H9 (cell line): Measurements from ENCODE around the gene CYGB. TPM values are rescaled to one million over a fixed set of nuclear protein-coding genes. Genes with fewer than 3 reads are reported as not detected.

ENCODE experiments used
- DNase-seq: peaks from one replicate; pipeline ENCODE4 v3.0.0-alpha.2; 2017
- H2AFZ ChIP-seq: one replicate; pipeline ENCODE4 v1.6.1; 2013; ENCODE audit warnings: mild to moderate bottlenecking, low read length, control low read depth, moderate library complexity
- H2AK5ac ChIP-seq: 2 replicates; pipeline ENCODE4 v1.6.1; 2013; ENCODE audit warnings: low read length, control low read depth, mixed read lengths; ENCODE audit not compliant: insufficient read length
- H2BK120ac ChIP-seq: one replicate; pipeline ENCODE4 v1.6.1; 2013; ENCODE audit warnings: low read depth, mild to moderate bottlenecking, low read length, control low read depth, inconsistent platforms; ENCODE audit not compliant: poor library complexity, severe bottlenecking
- H2BK12ac ChIP-seq: 2 replicates; pipeline ENCODE4 v1.6.1; 2013; ENCODE audit warnings: low read length, control low read depth, mixed read lengths, low read depth; ENCODE audit not compliant: insufficient read length
- H2BK15ac ChIP-seq: 2 replicates; pipeline ENCODE4 v1.6.1; 2013; ENCODE audit warnings: low read depth, low read length, control low read depth
- H2BK20ac ChIP-seq: one replicate; pipeline ENCODE4 v1.6.1; 2013; ENCODE audit warnings: low read depth, mild to moderate bottlenecking, low read length, control low read depth, inconsistent platforms; ENCODE audit not compliant: poor library complexity, severe bottlenecking
- H2BK5ac ChIP-seq: 2 replicates; pipeline ENCODE4 v1.6.1; 2013; ENCODE audit warnings: low read length, control low read depth, mixed read lengths; ENCODE audit not compliant: insufficient read length
- H3K14ac ChIP-seq: 2 replicates; pipeline ENCODE4 v1.6.1; 2013; ENCODE audit warnings: low read length, control low read depth; ENCODE audit not compliant: insufficient read depth
- H3K18ac ChIP-seq: 2 replicates; pipeline ENCODE4 v1.6.1; 2013; ENCODE audit warnings: low read depth, mild to moderate bottlenecking, mixed read lengths, low read length, control low read depth; ENCODE audit not compliant: insufficient read length
- H3K23ac ChIP-seq: 2 replicates; pipeline ENCODE4 v1.6.1; 2013; ENCODE audit warnings: low read length, control low read depth, mixed read lengths, low read depth; ENCODE audit not compliant: insufficient read length
- H3K23me2 ChIP-seq: 2 replicates; pipeline ENCODE4 v1.6.1; 2013; ENCODE audit warnings: low read depth, mild to moderate bottlenecking, mixed read lengths, low read length, control low read depth; ENCODE audit not compliant: insufficient read length, poor library complexity, severe bottlenecking
- H3K27ac ChIP-seq: 2 replicates; pipeline ENCODE4 v1.5.1; 2013; ENCODE audit warnings: low read length, control low read depth, mixed read lengths, low read depth; ENCODE audit not compliant: insufficient read length
- H3K27me3 ChIP-seq: 2 replicates; pipeline ENCODE4 v1.6.1; 2013; ENCODE audit warnings: low read length, control low read depth, inconsistent platforms; ENCODE audit not compliant: insufficient read depth
- H3K4ac ChIP-seq: 2 replicates; pipeline ENCODE4 v1.6.1; 2013; ENCODE audit warnings: low read depth, mild to moderate bottlenecking, control low read depth, inconsistent platforms, low read length, moderate library complexity
- H3K4me1 ChIP-seq: 2 replicates; pipeline ENCODE4 v1.6.1; 2013; ENCODE audit warnings: low read length, control low read depth, inconsistent platforms; ENCODE audit not compliant: insufficient read depth
- H3K4me2 ChIP-seq: 2 replicates; pipeline ENCODE4 v1.6.1; 2013; ENCODE audit warnings: low read length, control low read depth, mixed read lengths; ENCODE audit not compliant: insufficient read length, insufficient read depth
- H3K56ac ChIP-seq: 2 replicates; pipeline ENCODE4 v1.6.1; 2013; ENCODE audit warnings: low read depth, mild to moderate bottlenecking, mixed read lengths, low read length, control low read depth; ENCODE audit not compliant: insufficient read length
- H3K79me1 ChIP-seq: 2 replicates; pipeline ENCODE4 v1.6.1; 2013; ENCODE audit warnings: low read depth, mild to moderate bottlenecking, moderate library complexity, low read length, control low read depth, inconsistent platforms; ENCODE audit not compliant: insufficient read depth, poor library complexity, severe bottlenecking
- H3K79me2 ChIP-seq: 2 replicates; pipeline ENCODE4 v1.6.1; 2013; ENCODE audit warnings: low read length, control low read depth, inconsistent platforms; ENCODE audit not compliant: insufficient read depth
- H3K9ac ChIP-seq: 2 replicates; pipeline ENCODE4 v1.6.1; 2013; ENCODE audit warnings: low read length, control low read depth, mixed read lengths; ENCODE audit not compliant: insufficient read length; ENCODE audit errors: extremely low read depth
- H3K9me3 ChIP-seq: one replicate; pipeline ENCODE4 v1.6.1; 2013; ENCODE audit warnings: low read depth, low read length, inconsistent platforms; ENCODE audit not compliant: control insufficient read depth
- H3T11ph ChIP-seq: one replicate; pipeline ENCODE4 v1.6.1; 2013; ENCODE audit warnings: mild to moderate bottlenecking, low read length, control low read depth, inconsistent platforms
- H4K20me1 ChIP-seq: one replicate; pipeline ENCODE4 v1.6.1; 2013; ENCODE audit not compliant: control insufficient read depth, insufficient read length, insufficient read depth
- H4K5ac ChIP-seq: 2 replicates; pipeline ENCODE4 v1.6.1; 2013; ENCODE audit warnings: low read depth, mild to moderate bottlenecking, mixed read lengths, low read length, control low read depth; ENCODE audit not compliant: insufficient read length
- H4K8ac ChIP-seq: replicated peaks from 2 replicates; pipeline ENCODE4 v1.6.1; 2013; ENCODE audit warnings: low read length, control low read depth, mixed read lengths, low read depth; ENCODE audit not compliant: insufficient read length
- H4K91ac ChIP-seq: 2 replicates; pipeline ENCODE4 v1.6.1; 2013; ENCODE audit warnings: low read depth, mild to moderate bottlenecking, moderate library complexity, mixed read lengths, low read length, control low read depth; ENCODE audit not compliant: insufficient read length
- H3K27ac Mint-ChIP-seq, 3 experiments: 2 replicates in 2 of 3; 3 replicates in 1 of 3; pipeline ENCODE4 v1.8.0; 2020 to 2021; ENCODE audit warnings: mixed read lengths in 3 of 3, mild to moderate bottlenecking in 1 of 3, moderate library complexity in 1 of 3
- H3K27me3 Mint-ChIP-seq: 2 replicates; pipeline ENCODE4 v1.8.0; 2021; ENCODE audit warnings: low read depth, mild to moderate bottlenecking, moderate library complexity, mixed read lengths
- H3K36me3 Mint-ChIP-seq, 3 experiments: 2 replicates in 2 of 3; 3 replicates in 1 of 3; pipeline ENCODE4 v1.8.0; 2020 to 2021; ENCODE audit warnings: low read depth in 3 of 3, mixed read lengths in 3 of 3; ENCODE audit not compliant: insufficient read depth in 1 of 3
- H3K4me1 Mint-ChIP-seq, 2 experiments: 2 replicates each; pipeline ENCODE4 v1.8.0; 2020; ENCODE audit warnings: mixed read lengths in 2 of 2
- H3K4me3 Mint-ChIP-seq, 2 experiments: 2 replicates in 1 of 2; 3 replicates in 1 of 2; pipeline ENCODE4 v1.8.0; 2020 to 2021; ENCODE audit warnings: mild to moderate bottlenecking in 2 of 2, mixed read lengths in 2 of 2, moderate library complexity in 1 of 2
- H3K9me3 Mint-ChIP-seq, 2 experiments: 2 replicates in 1 of 2; 3 replicates in 1 of 2; pipeline ENCODE4 v1.8.0; 2020; ENCODE audit warnings: mild to moderate bottlenecking in 2 of 2, mixed read lengths in 2 of 2, moderate library complexity in 1 of 2
- WGBS: extraction: QIAGEN DNeasy Blood & Tissue Kit; methylation state at CpG from one replicate; pipeline ENCODE4 v1.1.7; 2013; ENCODE audit warnings: missing lambda C conversion rate, low lambda C conversion rate, mixed read lengths; ENCODE audit not compliant: insufficient read length; ENCODE audit errors: extremely low coverage; 5-methylcytosine and 5-hydroxymethylcytosine counted together
- total RNA-seq: library from RNA; stranded (reverse); gene quantifications from 2 replicates; pipeline ENCODE4 v1.2.1, GENCODE V29; 2021
- TF ChIP-seq, protein P1 (sequence below): fragments of 200-600 bp; sonication (generic); conservative IDR thresholded peaks from 3 replicates; pipeline ENCODE4 v1.8.0; 2021; ENCODE audit warnings: antibody characterized with exemption, mild to moderate bottlenecking

CYGB gene
- total RNA-seq, 1 experiment from 2014 or later, result 2.4 TPM

DNA sequence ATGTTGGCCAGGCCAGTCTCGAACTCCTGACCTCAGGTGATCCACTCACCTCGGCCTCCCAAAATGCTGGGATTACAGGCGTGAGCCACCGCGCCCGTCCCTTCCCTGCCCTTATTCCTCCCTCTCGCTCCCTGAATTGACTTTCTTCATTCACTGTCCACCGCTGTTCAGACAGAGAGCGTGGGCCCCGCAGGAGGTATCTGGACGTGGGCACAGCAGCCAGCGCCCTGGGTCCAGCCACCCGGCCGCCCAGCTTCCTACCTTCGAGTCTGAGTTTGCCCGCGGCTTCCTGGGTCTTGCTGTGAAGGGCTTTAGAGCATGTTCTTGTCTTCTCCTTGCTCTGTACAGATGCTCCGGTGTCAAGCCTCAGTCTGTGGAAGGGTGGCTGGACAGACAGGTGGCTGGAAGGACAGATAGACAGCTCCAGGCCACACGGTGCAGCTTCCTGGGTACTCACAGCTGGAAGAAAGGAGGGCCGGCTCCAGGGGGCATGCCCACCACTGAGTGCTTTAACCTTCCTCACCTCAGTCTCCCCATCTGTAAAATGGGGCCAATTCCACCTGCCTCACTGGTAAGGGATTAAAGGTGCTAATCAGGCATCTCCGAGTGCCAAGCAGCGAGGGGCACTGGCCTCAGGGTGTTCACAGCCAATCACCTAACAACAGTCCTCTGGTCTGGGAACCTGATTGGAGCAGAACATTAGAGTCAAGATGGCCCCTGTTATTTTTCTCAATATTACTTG lies 49.9 kb downstream of the CYGB start:
- H2BK15ac ChIP-seq, result no peak overlapping the region
- H3T11ph ChIP-seq, result no peak overlapping the region
- peaks cover 0 to 8% (median 6%) of the 10 kb centered on the region in 3 experiments; a peak in 3 of 7 replicates for H3K36me3 Mint-ChIP-seq
- no peaks in the 10 kb centered on the region for H3K23me2 ChIP-seq
- no peak overlapping the region for H3K9ac ChIP-seq
- H3K14ac ChIP-seq, result no peak overlapping the region
- no peaks in the 10 kb centered on the region for H3K79me1 ChIP-seq
- no peak overlapping the region for H3K4me3 Mint-ChIP-seq
- no peak overlapping the region for H2AFZ ChIP-seq
- peaks cover 2% of the 10 kb centered on the region; the same call in 1 of the 2 replicates for H3K27me3 Mint-ChIP-seq
- no peak overlapping the region for H3K23ac ChIP-seq
- H4K8ac ChIP-seq, result no peak overlapping the region
- no peaks in the 10 kb centered on the region for H3K27me3 ChIP-seq
- no peak overlapping the region for H2BK5ac ChIP-seq
- H3K4me1 ChIP-seq, result no peaks in the 10 kb centered on the region
- H4K91ac ChIP-seq, result no peak overlapping the region
- H3K9me3 ChIP-seq, result no peaks in the 10 kb centered on the region
- TF ChIP-seq, protein P1, sequence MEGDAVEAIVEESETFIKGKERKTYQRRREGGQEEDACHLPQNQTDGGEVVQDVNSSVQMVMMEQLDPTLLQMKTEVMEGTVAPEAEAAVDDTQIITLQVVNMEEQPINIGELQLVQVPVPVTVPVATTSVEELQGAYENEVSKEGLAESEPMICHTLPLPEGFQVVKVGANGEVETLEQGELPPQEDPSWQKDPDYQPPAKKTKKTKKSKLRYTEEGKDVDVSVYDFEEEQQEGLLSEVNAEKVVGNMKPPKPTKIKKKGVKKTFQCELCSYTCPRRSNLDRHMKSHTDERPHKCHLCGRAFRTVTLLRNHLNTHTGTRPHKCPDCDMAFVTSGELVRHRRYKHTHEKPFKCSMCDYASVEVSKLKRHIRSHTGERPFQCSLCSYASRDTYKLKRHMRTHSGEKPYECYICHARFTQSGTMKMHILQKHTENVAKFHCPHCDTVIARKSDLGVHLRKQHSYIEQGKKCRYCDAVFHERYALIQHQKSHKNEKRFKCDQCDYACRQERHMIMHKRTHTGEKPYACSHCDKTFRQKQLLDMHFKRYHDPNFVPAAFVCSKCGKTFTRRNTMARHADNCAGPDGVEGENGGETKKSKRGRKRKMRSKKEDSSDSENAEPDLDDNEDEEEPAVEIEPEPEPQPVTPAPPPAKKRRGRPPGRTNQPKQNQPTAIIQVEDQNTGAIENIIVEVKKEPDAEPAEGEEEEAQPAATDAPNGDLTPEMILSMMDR, result no peak
- H2AK5ac ChIP-seq, result no peak overlapping the region
- H3K9me3 Mint-ChIP-seq, result no peaks in the 10 kb centered on the region
- no peak overlapping the region for H3K27ac ChIP-seq
- H2BK120ac ChIP-seq, result no peak overlapping the region
- H3K4me2 ChIP-seq, result no peak overlapping the region
- H3K4me1 Mint-ChIP-seq, result peaks cover 12 to 14% of the 10 kb centered on the region in 2 experiments
- no CpG with 5 or more reads among the region's 22 CpGs for WGBS
- H2BK20ac ChIP-seq, result no peak overlapping the region
- H3K79me2 ChIP-seq, result no peaks in the 10 kb centered on the region
- no peak overlapping the region for H4K5ac ChIP-seq
- no peak for DNase-seq
- H4K20me1 ChIP-seq, result no peaks in the 10 kb centered on the region
- no peak overlapping the region for H3K4ac ChIP-seq
- H3K56ac ChIP-seq, result no peak overlapping the region
- H3K27ac Mint-ChIP-seq, result peak overlapping the region in 1 of 3 experiments; percentile 93; a peak in 1 of 7 replicates
- no peak overlapping the region for H2BK12ac ChIP-seq
- no peak overlapping the region for H3K18ac ChIP-seq
